ENCODE measurements around the gene PTPN3.

PTPN3 gene

DNA sequence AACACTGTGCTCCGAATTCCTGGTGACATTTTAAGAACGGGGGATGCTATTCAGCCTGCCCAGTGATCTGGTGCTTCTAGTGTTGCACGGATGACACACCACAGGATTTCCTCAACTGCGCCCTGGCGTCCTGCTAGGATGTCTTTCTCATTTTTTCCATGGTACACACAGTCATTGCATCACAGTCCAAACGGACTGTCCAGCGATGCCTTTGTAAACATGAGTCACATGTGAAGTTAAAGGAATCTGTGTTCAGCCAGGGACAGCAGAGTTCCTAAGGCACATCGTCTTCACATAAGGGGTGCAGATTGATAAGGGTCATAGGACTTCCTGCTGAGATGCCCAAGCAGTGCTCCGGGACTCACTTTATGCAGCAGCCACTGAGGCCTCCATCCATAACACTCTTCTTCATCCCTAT lies 9.3 kb upstream of the PTPN3 start:
- Histone ChIP-seq H4K20me1 (ENCODE audit: insufficient read depth) (no peaks in the 10 kb centered on the region), H3K36me3 (ENCODE audit: insufficient read depth) (no peaks in the 10 kb centered on the region), H3K4me2 (no peak overlapping the region), H3K27me3 (ENCODE audit: insufficient read depth, low read depth) (no peaks in the 10 kb centered on the region), H3K79me2 (ENCODE audit: insufficient read depth, low read depth) (no peaks in the 10 kb centered on the region), H3K4me1 (ENCODE audit: low read depth, poor library complexity, severe bottlenecking) (peaks cover 52% of the 10 kb centered on the region), H3K9ac (no peak overlapping the region), H3K4me3 (IDR thresholded peaks at IDR 0.05; ENCODE audit: insufficient read depth, low read depth, low read length) (no peak overlapping the region), H2AFZ (ENCODE audit: low read depth) (no peak overlapping the region), H3K27ac (no peak overlapping the region)
- TF ChIP-seq, protein P1, sequence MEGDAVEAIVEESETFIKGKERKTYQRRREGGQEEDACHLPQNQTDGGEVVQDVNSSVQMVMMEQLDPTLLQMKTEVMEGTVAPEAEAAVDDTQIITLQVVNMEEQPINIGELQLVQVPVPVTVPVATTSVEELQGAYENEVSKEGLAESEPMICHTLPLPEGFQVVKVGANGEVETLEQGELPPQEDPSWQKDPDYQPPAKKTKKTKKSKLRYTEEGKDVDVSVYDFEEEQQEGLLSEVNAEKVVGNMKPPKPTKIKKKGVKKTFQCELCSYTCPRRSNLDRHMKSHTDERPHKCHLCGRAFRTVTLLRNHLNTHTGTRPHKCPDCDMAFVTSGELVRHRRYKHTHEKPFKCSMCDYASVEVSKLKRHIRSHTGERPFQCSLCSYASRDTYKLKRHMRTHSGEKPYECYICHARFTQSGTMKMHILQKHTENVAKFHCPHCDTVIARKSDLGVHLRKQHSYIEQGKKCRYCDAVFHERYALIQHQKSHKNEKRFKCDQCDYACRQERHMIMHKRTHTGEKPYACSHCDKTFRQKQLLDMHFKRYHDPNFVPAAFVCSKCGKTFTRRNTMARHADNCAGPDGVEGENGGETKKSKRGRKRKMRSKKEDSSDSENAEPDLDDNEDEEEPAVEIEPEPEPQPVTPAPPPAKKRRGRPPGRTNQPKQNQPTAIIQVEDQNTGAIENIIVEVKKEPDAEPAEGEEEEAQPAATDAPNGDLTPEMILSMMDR (conservative IDR thresholded peaks at IDR 0.05; ENCODE audit: low read depth, low read length), result no peak

DNA sequence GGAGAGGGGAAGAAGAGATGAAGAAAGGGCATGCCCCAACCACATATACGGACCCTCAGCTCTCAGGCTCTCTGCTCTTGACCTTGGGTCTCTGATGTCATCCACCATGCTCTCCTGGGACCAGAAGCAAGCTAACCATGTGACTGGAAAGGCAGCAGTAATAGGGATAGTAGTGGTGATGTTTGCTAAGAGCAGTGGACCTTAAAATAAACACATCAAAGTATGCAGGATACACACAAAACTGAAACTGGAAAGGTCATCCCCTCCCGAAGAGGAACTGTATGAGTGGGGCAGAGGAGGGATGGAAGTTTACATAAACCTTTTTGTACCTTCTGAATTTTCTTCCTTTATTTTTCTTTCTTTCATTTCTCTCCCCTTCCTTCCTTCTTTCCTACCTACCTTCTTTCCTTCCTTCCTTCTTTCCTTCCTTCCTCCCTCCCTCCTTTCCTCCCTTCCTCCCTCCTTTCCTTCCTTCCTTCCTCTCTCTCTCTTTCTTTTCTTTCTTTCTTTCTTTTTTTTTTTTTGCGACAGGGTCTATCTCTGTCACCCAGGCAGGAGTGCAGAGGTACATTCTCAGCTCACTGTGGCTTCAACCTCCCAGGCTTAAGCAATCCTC lies 8.1 kb upstream of the PTPN3 start:
- Histone ChIP-seq H3K4me1 (ENCODE audit: low read depth, poor library complexity, severe bottlenecking) (peaks cover 40% of the 10 kb centered on the region), H3K27me3 (ENCODE audit: insufficient read depth, low read depth) (no peaks in the 10 kb centered on the region), H3K79me2 (ENCODE audit: insufficient read depth, low read depth) (no peaks in the 10 kb centered on the region), H3K4me2 (peak overlapping the region; percentile 22; the same call in 1 of the 2 replicates), H2AFZ (ENCODE audit: low read depth) (no peak overlapping the region), H3K4me3 (IDR thresholded peaks at IDR 0.05; ENCODE audit: insufficient read depth, low read depth, low read length) (no peak overlapping the region), H3K9ac (no peak overlapping the region), H4K20me1 (ENCODE audit: insufficient read depth) (no peaks in the 10 kb centered on the region), H3K27ac (no peak overlapping the region), H3K36me3 (ENCODE audit: insufficient read depth) (no peaks in the 10 kb centered on the region)
- TF ChIP-seq, protein P1 (conservative IDR thresholded peaks at IDR 0.05; ENCODE audit: low read depth, low read length), result no peak

DNA sequence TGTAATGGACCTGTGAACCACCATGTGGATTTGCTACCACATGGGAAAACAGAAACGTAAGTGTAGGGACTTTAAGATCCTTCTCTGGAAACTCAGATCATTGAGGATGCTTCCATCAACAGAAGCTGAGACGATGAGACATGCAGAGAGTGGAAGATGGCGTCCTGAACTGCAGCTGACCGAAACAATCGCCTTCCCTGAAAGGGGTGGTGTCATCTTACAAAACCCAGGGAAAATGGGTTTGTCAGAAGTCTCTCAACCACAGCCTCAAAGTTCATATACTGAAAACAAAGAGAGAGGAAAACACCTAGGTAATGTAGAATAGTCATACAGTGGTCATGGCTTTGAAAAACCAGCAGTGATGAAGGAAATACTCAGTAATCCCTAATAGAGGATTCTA lies 6.6 kb upstream of the PTPN3 start:
- TF ChIP-seq, protein P1 (conservative IDR thresholded peaks at IDR 0.05; ENCODE audit: low read depth, low read length), result no peak
- no peak overlapping the region for H3K9ac ChIP-seq
- H3K4me2 ChIP-seq, result peak overlapping the region; percentile 55
- H3K27me3 ChIP-seq (ENCODE audit: insufficient read depth, low read depth), result no peaks in the 10 kb centered on the region
- H3K79me2 ChIP-seq (ENCODE audit: insufficient read depth, low read depth), result no peaks in the 10 kb centered on the region
- H3K27ac ChIP-seq, result peak overlapping the region; percentile 29
- no peaks in the 10 kb centered on the region for H4K20me1 ChIP-seq (ENCODE audit: insufficient read depth)
- H3K36me3 ChIP-seq (ENCODE audit: insufficient read depth), result no peaks in the 10 kb centered on the region
- H3K4me1 ChIP-seq (ENCODE audit: low read depth, poor library complexity, severe bottlenecking), result peaks cover 33% of the 10 kb centered on the region
- H2AFZ ChIP-seq (ENCODE audit: low read depth), result peak overlapping the region; percentile 73; the same call in 1 of the 2 replicates
- no peak overlapping the region for H3K4me3 ChIP-seq (IDR thresholded peaks at IDR 0.05; ENCODE audit: insufficient read depth, low read depth, low read length)

DNA sequence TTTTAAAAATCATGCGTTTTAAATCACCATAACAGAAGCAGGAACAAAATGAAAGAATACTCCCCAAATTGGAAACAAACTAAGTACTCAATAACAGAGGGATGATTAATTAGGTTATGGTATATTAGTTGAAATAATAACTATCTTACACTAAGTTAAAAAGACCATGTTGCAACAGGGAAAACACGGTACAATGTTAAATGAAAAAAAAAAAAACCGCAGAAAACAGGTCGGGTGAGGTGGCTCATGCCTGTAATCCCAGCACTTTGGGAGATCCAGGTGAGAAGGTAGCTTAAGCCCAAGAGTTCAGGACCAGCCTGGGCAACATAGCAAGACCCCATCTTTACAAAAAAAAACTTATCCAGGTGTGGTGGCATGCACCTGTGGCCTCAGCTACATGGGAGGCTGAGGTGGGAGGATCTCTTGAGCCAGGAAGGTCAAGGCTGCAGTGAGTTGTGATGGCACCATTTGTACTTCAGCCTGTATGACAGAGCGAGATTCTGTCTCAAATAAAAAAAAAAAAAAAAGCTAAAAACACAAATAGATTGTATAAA lies 2.4 kb upstream of the PTPN3 start:
- H3K36me3 ChIP-seq (ENCODE audit: insufficient read depth), result no peaks in the 10 kb centered on the region
- peaks cover 26% of the 10 kb centered on the region for H3K4me1 ChIP-seq (ENCODE audit: low read depth, poor library complexity, severe bottlenecking)
- H4K20me1 ChIP-seq (ENCODE audit: insufficient read depth), result no peaks in the 10 kb centered on the region
- H3K27me3 ChIP-seq (ENCODE audit: insufficient read depth, low read depth), result 0 out of 2 replicates have a peak, but pooled peaks cover 7% of the 10 kb centered on the region
- no peak overlapping the region for H3K4me2 ChIP-seq
- no peak overlapping the region for H3K4me3 ChIP-seq (IDR thresholded peaks at IDR 0.05; ENCODE audit: insufficient read depth, low read depth, low read length)
- H3K9ac ChIP-seq, result no peak overlapping the region
- H3K27ac ChIP-seq, result no peak overlapping the region
- no peak overlapping the region for H2AFZ ChIP-seq (ENCODE audit: low read depth)
- TF ChIP-seq, protein P1 (conservative IDR thresholded peaks at IDR 0.05; ENCODE audit: low read depth, low read length), result no peak
- H3K79me2 ChIP-seq (ENCODE audit: insufficient read depth, low read depth), result no peaks in the 10 kb centered on the region
